GM19043 (cell line): Measurements from ENCODE around the gene CENPU.
A peak's percentile ranks its signal among the peaks of the same experiment; 100 is the strongest.
"Not testable (repeated sequence)": the region's sequence is repeated elsewhere in the genome, so short reads cannot be mapped to it uniquely, and the experiment has no call there.

Experiments
- ATAC-seq: cut with Tn5 transposase; IDR thresholded peaks from one replicate; pipeline ENCODE4 v1.9.1; 2021; ENCODE audit warnings: low read depth; ENCODE audit not compliant: unreplicated experiment

CENPU gene

DNA sequence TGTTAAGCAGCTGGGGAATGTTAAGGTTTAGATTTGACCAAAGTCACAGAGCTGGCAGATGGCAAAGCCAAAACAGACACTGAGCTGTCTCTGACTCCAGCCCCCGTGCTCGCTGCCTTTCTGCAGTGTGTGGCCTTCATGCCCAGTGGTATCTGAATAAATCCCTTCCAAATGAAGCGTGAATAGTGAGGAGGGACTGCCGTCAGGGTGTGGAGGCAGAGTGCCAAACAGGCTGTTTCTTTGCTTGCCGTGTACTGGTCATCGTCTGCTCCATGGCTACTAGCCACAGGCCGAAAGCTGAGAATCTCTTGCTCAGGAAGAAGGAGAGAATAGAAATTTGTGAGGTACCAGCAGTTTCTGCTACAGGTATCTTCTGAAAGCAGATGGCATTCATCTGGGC is 64.6 kb downstream of the CENPU start:
- ATAC-seq: no peak

DNA sequence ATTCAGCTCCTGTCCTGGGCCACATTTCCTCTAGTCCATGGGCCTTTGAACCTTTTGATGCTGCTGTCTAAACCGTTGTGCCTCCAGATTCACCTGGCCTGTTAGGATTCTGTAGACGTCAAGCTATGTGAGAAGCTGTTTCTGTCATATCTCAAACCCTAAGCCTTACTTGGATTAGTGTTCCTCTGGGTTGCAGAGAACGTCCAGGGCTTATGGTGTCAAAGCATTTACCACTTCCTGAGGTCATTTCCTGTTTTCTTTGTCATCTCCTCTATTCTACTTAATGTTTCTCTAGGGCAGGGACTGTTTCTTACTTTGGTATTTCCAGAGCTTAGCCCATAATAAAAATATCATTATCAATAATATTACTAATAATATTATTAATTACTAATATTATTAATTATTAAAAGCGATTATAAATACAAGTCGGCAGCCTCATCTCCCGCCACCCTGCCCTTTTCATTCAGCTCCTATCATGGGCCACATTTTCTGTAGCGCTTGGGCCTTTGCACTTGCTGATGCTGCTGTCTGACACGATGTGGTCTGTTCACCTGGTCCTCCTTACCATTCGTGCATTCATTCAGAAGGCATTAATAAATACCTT is 65.3 kb downstream of the CENPU start:
- ATAC-seq: peak; percentile 67

DNA sequence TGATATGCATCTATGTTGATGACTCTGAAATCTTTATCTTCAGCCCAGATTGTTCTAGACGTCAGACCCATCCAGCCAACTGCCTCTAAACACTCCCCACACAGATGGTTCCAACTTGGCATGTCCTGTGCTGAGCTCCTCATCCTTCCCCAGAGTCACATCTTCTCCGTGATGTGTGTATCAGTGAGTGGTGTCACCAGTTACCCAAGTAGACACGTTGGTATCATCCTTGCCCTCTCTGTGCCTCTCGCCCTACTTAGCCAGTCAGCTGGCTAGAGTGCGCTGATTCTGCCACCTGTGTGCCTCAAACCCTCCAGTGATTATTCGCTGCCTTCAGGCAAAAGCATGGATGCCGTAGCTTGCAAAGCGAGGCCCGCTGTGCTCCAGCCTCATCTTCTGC is 65.8 kb downstream of the CENPU start:
- no peak for ATAC-seq

DNA sequence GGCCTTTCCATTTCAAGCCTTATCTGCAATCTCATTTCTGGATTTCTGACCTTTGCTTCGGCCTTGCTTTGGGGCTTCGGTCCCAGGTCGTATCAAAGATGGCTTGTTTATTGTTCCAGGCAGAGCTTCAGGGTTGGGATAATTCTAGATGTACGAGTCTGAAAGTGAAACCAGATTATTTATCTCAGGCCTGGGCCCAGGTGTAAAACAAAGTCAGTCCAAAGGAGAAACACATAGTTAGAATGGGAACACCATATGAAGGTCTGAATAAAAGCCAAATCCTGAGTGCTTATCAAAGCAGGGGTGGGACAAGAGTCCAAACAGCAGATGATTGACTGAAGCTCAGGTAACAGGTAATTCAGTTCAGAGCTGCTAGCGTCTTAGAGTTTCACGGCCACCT is 67.2 kb downstream of the CENPU start:
- no peak for ATAC-seq

DNA sequence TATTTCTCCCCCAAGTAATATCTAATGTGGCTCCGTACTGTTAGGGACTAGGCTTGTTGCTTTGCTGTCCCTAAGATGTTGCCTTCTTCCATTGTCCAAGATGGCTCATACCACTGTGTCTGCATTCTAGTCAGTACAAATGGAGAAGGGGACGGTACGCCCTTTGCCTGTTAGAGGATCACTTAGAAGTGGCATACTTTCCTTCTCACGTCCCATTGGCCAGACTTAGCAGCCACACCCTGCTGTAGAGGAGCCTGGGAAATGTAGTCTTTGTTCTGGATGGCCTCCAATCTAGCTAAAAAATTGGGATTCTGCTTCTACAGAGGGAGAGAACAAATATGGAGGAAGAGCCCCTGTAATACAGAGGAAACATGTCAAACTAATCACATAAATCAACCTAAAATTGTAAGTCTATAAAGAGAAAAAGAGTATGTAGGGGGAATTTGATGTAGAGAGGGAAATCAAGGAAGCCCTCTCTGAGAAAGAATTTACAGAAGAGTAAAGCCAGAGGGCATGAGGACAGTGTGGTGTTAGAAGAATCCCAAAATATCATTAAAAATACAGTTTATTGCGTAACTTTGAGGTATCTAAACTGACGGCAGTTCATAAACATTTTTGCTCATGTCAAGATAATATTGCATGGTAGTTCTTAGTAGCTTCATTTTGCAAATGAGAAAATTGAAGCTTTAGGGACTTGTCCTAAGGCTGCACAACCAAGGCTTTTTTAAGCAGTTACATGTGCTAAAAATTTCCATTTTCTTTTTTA is 69.3 kb downstream of the CENPU start:
- ATAC-seq: no peak

DNA sequence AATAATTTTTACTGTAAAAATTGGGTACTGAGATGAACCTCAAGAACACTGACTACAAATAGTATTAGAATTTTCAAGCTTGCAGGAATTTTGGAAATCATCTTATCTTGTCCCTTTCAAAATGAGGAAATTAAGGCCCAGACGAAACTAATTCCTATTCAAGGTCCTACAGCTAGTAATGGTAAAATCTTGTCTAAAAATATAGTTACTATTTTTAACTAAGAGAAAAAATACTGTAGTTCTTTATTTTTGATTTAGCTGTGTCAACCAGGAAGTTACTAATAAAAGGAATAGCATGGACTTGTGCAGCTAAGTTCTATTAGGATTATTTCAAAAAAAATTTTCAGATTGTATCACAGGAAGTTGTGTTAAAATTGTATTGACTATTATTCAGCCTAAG is 71.7 kb downstream of the CENPU start:
- no peak for ATAC-seq

DNA sequence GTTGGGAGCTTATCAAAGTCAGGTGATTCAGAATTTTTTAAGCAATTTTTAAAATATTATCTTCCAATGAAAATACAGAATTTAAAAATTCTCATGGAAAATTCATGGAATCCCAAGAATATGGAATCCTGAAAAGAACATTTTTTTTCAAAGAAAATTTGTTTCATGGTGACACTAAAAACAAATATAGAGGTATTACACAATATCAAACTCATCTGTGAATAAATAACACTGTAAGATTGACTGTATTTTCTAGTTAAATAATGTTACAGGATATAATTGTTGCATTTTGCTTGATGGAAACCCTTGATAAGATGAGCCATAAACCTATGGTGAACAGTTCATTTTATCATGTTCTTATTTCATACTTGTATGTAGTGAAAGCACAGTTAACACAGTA is 72.9 kb downstream of the CENPU start:
- ATAC-seq: no peak

DNA sequence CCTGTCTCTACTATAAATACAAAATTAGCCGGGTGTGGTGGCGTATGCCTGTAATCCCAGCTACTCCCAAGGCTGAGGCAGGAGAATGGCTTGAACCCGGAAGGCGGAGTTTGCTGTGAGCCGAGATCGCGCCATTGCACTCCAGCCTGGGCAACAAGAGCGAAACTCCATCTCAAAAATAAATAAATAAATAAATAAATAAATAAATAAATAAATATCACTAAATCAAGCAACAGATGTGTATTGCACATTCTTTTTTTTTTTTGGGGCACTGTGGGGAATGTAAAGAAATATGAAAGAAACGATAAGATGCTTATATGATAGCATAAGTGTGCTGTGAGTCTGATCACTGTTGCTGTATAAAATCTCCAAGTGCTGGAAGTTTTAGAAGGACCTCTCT is 76.1 kb downstream of the CENPU start:
- ATAC-seq: not testable (repeated sequence)

DNA sequence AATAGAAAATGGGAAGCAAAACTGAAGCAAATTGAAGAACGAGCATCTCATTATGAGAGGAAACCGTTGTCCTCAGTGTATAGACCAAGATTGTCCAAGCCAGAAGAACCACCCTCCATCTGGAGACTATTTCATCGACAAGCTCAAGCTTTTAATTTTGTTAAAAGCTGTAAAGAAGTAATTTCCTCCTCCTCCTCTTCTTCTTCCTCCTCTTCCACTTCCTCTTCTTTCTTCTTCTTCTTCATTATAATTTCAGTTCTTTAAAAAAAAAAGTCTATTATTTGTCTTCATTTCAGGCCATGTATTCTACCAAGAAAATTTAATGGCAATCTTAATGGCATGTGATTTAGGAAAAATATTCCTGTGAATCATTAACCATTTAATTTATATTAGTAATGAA is 76.8 kb downstream of the CENPU start:
- ATAC-seq: no peak

DNA sequence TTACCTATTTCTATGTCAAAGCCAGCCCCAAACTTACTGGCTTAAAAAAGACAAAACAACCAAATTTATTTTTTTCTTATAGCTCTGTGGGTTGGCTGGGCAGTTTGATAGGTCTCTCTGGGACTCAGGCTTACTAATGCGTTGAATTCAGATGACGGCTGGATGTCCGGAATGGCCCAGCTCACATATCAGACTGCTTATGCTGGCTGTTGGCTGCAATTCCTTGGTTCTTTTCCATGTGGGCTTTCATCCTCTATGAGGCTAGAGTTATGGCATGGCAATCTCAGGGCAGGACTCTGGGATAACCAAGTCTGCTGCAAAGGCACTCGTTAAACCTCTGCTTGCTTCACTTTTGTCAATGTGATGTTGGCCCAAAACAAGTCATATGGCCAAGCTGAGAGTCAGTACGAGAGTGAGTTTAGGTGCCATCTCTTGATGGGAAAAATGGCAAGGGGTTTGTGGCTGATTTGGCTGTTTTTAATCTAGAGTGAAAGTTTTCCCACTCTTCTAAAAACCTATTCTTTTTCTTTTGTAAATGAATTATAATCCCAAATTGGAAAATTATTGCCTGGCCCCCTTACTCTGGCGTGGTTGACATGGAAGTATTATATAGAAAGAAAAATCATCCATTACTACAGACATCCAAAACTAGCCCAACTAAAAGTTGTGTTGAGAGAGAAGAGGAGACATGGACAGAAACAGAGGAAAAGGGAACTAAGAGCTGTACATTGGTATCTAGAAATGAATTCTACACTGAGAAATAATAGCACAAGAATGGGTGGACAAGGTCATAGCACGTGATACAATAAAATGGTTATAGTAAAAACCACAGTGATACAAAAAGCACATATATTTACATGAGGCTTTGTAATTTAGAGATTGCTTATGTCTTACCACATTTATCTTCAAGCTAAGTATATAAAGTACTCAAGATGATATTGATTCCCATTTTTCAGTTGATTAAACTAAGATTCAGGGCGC is 77.7 kb downstream of the CENPU start:
- no peak for ATAC-seq

DNA sequence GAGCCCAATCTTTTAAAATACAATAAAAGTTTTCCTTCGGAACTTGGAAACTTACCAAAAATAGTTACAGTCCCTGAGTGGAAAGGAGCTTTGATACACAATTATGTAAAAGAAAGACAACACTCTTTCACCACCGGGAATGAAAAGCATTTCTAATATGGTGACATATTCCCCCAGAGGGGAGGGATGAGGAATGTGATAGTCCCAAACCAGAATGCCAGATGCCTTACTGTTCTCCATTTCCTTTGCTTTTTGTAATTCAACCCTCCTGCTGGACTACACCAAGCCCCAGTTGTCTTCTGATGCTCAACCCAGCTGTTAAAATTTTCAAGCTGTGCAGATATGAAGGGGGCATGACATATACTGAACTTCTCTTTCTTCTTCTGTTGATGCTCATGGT is 80.2 kb downstream of the CENPU start:
- ATAC-seq: no peak

DNA sequence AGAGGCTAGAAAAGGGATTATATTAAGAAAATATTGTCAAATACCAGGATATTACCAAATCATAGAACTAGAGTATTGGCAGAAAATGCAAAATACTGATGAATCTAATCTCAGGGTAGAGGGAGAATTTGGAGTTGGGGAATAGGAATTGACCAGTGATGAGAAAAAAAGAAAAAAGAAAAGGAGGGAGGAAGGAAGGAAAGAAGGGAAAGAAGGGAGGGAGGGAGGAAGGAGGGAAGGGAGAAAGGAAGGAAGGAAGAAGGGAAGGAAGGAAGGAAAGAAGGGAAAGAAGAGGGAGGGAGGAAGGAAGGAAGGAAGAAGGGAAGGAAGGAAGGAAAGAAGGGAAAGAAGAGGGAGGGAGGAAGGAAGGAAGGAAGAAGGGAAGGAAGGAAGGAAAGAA is 81.2 kb downstream of the CENPU start:
- not testable (repeated sequence) for ATAC-seq

DNA sequence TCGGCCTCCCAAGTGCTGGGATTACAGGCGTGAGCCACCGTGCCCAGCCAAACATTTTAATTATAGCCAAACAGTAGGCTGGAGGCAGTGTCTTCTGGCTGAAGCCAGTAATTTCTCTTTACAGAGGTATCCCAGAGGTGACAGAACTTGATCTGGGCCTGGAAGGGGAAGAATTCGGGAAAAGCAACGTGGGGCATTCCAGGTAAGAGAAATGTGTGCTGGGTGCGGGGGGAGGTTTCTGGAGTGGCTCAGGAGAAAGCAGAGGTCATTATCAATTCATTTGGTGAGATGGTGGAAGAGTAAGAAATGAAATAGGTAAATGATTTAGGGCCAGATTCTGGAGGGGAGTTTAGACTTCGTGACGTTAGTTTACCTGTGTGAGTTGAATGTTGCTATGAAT is 82.0 kb downstream of the CENPU start:
- no peak for ATAC-seq

DNA sequence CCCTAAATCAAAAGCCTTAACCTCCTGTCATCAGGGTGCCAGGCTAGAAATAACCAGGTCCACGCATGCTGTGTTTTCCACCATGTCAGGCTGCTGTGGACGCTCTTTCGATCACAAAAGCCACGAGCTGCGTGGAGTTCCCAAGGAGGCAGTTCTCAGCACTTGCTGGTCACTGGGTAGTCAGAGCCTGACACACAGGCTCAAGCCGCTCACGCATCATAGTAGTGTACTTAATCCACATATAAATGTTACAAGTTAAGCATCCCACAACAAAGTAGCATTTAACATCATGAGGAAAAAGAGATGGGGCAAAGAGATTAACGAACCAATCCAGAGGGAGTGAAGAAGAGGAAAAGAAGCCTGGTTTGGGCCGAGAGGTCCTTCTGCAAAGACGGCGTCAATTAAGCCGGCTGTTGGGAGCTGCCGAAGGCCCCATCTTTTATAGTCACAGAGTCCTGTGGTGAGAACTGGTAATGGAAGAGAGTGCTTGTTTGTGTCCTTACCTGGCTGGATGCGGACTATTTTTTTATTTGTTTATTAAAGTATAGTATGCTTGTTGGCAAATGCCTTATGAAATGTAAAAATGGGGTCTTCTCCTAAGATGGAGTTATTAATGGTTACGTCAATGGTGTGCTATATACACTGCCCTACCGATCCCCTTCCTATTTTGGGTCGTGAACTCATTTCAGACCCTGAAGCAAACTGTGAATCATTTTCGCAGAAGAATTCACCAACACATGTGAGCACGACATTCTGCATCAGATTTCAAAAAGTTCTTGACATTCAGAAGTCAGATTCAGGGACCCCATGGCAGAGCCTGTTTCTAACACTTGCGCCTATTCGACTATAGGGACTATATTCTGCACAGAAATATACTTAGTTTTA is 83.7 kb downstream of the CENPU start:
- no peak for ATAC-seq

DNA sequence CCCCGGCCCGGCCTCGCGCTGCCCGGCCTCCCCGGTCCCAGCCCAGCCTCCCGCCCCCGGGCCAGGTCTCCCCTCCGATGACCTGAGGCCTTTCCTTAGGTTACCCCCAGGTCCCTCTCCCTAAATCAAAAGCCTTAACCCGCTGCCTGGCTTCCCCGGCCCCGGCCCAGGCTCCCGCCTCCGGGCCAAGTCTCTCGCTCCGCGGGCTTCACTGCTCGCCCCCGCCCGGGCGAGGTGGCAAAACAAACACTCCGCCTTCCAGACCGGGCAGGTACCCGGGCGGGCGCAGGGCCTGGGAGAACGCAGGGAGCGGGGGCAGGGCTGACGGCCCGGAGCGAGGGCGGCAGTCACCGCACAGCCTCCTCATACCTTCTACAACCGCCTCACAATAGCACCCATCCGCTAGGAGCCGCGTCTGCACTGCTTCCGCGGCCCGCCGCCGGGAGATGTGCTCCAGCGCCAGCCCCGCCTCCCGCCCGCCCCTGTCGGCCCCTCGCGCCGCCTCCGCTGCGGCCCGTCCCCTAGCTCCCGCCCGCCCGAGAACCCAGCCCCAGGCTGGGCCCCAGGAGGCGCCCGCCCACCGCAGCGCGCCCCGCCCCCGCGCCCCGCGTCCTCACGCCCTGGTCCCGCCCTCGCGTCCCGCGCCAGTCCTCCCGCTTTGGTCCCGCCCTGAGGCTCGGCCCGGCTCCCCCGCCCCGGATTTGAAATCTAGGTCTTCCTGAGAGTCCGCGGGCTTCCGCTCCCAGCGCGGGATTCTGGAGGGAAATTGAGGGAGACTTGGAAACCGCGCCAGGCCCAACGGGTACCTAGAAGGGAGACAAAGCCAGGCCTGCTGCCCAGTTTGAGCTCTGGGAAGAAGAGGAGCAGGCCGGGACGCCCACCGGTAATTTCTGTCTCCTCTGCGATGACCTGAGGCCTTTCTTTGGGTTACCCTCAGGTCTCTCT is 84.6 kb downstream of the CENPU start, which contains the start of the genes CASP3 and PRIMPOL:
Gene CASP3 (minus strand): TSS at position 422 of the 945 bp plus-strand sequence. CDS start 10,994 bp downstream, outside the sequence.
Gene PRIMPOL (plus strand): TSS at position 713 of the 945 bp plus-strand sequence. CDS start 7,403 bp downstream, outside the sequence.
- peak; percentile 72 for ATAC-seq

DNA sequence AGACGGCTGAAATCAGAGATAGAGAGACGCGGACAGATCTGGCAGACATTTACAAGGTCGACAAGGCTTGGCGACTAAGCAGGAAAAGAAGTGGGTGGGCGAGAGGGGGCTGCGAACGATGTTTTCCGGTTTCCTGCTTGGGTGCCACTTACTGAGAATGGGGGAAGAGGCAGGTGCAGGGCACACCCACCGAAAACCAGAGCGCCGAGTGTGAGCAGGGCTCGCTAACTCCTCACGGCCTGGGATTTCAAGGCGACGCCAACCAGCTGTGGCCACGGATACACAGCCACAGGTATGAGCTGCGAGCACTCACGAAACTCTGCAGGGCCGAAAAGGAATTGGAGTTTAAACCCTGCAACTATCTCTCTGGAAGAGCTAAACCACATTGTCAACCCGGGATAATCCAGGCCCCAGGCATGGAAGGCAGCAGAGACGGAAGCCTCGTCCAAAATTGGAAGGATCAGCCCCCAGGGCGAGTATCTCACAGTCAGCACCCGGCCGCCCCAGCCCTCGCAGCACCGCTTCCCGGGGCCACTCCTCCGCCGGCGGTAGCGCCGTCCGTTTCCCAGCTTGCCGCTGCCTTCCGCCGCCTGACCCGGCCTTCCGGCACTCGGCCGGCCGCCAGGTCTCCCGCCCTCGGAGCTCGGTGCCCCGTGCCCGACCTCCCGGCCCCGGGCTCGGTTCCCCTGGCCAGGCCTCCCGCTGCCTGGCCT is 85.4 kb downstream of the CENPU start:
- ATAC-seq: peak; percentile 14

DNA sequence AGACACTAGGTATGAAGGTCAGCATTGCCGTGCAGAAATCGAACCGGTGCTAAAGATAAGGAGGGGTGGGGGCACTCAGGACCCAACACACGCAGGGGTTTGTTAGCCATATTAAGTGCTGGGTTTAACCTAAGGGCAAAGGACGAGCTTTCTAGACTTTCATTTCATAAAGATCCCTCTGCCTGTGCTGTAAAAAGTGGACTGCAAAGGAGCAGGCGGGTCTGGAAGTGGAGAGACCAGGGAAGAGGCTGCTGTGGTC is 85.9 kb downstream of the CENPU start:
- no peak for ATAC-seq

DNA sequence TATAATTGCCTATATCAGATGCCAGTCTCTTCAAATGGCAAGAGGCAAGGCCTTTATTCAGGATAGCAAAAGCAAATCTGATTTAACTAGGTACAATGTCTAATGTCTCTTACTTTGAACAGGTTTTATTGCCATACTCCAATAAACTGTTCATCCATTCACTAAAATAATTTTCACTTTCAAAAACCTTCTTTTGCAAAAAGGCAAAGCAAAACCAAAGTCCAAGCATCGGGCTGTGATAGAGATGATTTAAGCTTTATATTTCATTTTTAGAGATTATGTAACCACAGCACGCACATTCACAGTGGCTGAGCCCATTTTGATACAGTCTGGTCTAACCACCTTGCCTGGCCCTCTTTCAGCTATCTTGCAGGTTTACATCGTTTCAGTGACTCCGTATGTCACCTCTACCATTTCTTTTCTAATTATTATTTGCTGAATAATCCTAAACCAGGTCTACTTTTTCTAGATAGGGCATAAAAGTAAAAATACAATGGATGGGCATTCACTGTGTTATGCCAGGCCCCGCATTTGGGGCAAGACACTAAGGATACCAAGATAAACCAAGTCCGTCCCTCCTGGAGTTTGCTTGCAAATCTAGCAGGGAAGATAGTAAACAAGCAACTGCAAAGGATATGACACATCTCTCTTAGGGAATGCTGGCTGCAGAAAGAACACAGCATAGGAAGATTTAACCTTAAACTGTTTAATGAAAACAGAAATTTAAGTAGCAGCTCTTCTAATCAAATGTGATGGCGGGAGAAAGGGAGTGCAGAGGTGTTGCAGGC is 86.4 kb downstream of the CENPU start:
- ATAC-seq: no peak
